RWPE2 (cell line): ENCODE data around the gene MPIG6B.

Experiments used
- ATAC-seq: fragments of 200-7000 bp; cut with Tn5 transposase; 3 replicates; pipeline ENCODE4 v1.9.1; 2021; ENCODE audit warnings: low read depth
- DNase-seq: peaks from one replicate; pipeline ENCODE4 v3.0.0-alpha.2; 2020; ENCODE audit warnings: low spot score
- H3K27ac ChIP-seq: fragments of 450-650 bp; 2 replicates; pipeline ENCODE4 v1.5.1; 2017; ENCODE audit warnings: mild to moderate bottlenecking; ENCODE audit not compliant: poor library complexity, severe bottlenecking
- H3K27me3 ChIP-seq: fragments of 250-450 bp; sonication (Bioruptor Pico); 2 replicates; pipeline ENCODE4 v1.5.1; 2021; ENCODE audit warnings: mild to moderate bottlenecking, moderate library complexity; ENCODE audit not compliant: insufficient read depth, poor library complexity, severe bottlenecking
- H3K36me3 ChIP-seq: fragments of 250-450 bp; sonication (Bioruptor Pico); 2 replicates; pipeline ENCODE4 v1.5.1; 2020; ENCODE audit warnings: low read depth, mild to moderate bottlenecking, moderate library complexity
- H3K4me1 ChIP-seq: fragments of 250-450 bp; sonication (Bioruptor Pico); 2 replicates; pipeline ENCODE4 v1.5.1; 2021; ENCODE audit warnings: mild to moderate bottlenecking, moderate library complexity; ENCODE audit not compliant: insufficient read depth, poor library complexity, severe bottlenecking
- H3K4me3 ChIP-seq: fragments of 250-450 bp; sonication (Bioruptor Pico); 2 replicates; pipeline ENCODE4 v1.5.1; 2021; ENCODE audit warnings: mild to moderate bottlenecking, moderate library complexity; ENCODE audit not compliant: severe bottlenecking
- H3K9me3 ChIP-seq: fragments of 250-450 bp; sonication (Bioruptor Pico); 2 replicates; pipeline ENCODE4 v1.5.1; 2021; ENCODE audit warnings: mild to moderate bottlenecking, moderate library complexity; ENCODE audit not compliant: severe bottlenecking
- TF ChIP-seq, protein P1 (sequence below): fragments of 450-650 bp; IDR thresholded peaks from one replicate; pipeline ENCODE4 v1.5.1; 2017; ENCODE audit warnings: mild to moderate bottlenecking, moderate library complexity; ENCODE audit not compliant: poor library complexity, severe bottlenecking

MPIG6B gene

DNA sequence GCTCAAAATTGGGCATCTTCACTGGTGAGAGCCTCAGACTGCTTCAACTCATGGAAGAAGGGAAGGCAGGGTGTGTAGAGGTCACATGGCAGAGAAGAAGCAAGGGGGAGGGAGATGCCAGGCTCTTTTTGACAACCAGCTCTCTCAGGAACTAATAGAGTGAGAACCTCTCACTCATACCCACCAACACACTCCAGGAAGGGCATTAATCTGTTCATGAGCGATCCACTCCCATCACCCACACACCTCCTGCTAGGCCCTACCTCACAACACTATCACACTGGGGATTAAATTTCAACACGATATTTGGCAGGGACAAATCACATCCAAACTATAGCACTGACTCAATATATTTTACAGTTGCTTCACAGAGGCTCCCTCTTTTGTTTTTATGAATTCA, 18.6 kb downstream of the MPIG6B start:
- no peaks in the 10 kb centered on the region for H3K9me3 ChIP-seq
- H3K27ac ChIP-seq, result no peak overlapping the region
- H3K4me1 ChIP-seq, result peaks cover 24% of the 10 kb centered on the region
- DNase-seq (no peak), ATAC-seq (no peak)
- H3K4me3 ChIP-seq, result no peak overlapping the region
- H3K36me3 ChIP-seq, result peaks cover 37% of the 10 kb centered on the region
- H3K27me3 ChIP-seq, result no peaks in the 10 kb centered on the region
- TF ChIP-seq, protein P1, sequence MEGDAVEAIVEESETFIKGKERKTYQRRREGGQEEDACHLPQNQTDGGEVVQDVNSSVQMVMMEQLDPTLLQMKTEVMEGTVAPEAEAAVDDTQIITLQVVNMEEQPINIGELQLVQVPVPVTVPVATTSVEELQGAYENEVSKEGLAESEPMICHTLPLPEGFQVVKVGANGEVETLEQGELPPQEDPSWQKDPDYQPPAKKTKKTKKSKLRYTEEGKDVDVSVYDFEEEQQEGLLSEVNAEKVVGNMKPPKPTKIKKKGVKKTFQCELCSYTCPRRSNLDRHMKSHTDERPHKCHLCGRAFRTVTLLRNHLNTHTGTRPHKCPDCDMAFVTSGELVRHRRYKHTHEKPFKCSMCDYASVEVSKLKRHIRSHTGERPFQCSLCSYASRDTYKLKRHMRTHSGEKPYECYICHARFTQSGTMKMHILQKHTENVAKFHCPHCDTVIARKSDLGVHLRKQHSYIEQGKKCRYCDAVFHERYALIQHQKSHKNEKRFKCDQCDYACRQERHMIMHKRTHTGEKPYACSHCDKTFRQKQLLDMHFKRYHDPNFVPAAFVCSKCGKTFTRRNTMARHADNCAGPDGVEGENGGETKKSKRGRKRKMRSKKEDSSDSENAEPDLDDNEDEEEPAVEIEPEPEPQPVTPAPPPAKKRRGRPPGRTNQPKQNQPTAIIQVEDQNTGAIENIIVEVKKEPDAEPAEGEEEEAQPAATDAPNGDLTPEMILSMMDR, result no peak

DNA sequence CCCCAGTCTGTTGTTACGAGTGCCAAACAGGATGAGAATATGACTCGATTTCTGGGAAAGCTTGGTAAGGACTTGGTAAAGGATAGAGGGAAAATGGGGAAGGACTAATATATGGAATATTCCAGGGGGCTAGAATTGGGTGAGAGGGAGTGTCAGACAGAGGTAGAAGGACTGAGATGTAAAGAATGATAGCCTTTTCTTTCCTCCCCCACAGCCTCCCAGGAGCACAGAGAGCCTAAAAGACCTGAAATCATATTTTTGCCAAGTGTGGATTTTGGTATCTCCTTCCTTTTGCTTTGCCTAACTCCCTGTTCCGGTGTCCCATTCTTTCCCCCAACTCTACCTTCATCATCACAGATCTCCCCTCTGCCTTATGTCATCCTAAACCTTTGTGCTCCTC, 19.7 kb downstream of the MPIG6B start:
- Histone ChIP-seq H3K4me3 (no peak overlapping the region), H3K27ac (no peak overlapping the region), H3K36me3 (peaks cover 43% of the 10 kb centered on the region), H3K9me3 (no peaks in the 10 kb centered on the region), H3K27me3 (no peaks in the 10 kb centered on the region), H3K4me1 (peaks cover 16% of the 10 kb centered on the region)
- no peak for DNase-seq
- TF ChIP-seq, protein P1, result no peak
- ATAC-seq, result no peak

DNA sequence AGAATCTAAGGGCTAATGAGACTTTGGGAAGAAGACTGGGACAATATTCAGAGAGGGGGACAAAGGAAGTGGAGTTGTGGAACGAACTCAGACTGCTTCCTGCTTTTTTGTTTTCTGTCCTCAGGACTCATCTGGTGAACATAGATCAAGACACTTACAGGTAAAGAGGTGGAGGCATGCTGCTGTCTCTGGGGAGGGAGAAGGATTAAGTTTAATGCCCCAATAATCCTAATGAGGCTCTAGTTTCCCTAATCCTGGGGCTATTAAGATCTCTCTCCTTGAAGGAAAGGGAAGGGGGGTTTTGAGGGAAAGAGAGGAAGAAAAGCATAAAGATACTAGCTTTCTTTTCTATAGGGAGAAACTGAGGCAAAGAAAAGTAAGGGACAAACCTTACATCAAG, 21.2 kb downstream of the MPIG6B start:
- TF ChIP-seq, protein P1, result no peak
- no peak overlapping the region for H3K27ac ChIP-seq
- no peaks in the 10 kb centered on the region for H3K9me3 ChIP-seq
- peaks cover 44% of the 10 kb centered on the region for H3K36me3 ChIP-seq
- no peak overlapping the region for H3K4me3 ChIP-seq
- DNase-seq (no peak), ATAC-seq (no peak)
- peaks cover under 1% of the 10 kb centered on the region for H3K4me1 ChIP-seq
- no peaks in the 10 kb centered on the region for H3K27me3 ChIP-seq

DNA sequence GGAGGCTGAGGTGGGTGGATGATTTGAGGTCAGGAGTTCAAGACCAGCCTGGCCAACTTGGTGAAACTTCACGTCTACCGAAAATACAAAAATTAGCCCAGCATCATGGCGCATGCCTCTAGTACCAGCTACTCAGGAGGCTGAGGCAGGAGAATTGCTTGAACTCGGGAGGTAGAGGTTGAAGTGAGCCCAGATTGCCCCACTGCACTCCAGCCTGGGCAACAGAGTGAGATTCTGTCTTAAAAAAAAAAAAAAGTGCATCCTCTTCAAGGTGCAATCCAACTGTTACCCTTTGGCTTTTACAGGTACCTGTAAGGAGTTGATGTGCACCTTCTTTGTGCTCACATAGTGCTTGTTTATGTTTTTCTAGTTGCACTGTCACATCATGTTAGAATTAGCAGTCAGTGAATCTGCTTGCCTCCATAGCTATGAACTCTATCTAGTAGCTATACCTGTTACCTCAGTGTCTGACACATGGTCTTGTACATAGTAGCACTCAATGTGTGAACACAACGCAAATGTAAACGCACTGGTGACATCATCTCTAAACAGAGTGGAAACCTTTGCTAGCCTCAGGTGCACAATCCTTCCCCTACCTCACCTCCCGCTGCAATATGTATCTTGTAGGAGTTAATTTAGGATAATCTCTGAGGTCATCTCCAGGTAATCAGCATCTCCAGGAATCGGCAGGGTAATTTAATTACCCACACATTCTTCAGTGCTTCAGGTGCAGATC, 26.3 kb downstream of the MPIG6B start:
- H3K27ac ChIP-seq, result no peak overlapping the region
- ATAC-seq, result no peak
- H3K4me1 ChIP-seq, result no peaks in the 10 kb centered on the region
- H3K27me3 ChIP-seq, result no peaks in the 10 kb centered on the region
- H3K9me3 ChIP-seq, result no peaks in the 10 kb centered on the region
- no peak for DNase-seq
- H3K4me3 ChIP-seq, result no peak overlapping the region
- H3K36me3 ChIP-seq, result peaks cover 27% of the 10 kb centered on the region
- TF ChIP-seq, protein P1, result no peak

DNA sequence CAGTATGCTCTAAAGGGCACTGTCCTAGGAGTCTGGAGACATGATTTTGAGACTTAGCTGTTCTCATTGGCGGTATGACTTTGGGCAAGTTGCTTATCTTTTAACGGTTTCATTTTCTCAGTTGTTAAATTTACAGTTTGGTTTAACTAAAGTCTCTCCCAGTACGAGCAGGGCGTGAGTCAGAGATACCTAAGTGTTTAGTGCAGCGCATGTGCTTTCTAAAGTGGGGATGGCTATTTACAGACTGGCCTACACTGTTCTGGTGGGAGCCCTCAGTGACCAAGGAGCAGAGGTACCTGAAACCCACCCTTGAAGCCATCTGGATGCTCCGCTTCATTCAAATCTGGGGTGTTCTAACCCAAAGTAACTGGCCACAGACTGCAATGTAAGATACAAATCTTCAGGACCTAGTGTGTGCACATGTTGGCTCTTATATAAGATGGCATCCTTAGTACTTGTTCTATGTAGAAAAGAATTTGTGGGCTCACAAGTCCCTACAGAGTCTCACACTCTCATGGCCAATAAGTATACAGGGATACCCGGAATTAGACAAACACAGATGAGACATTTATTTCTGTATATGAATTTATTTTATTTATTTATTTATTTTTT, 27.3 kb downstream of the MPIG6B start:
- DNase-seq (no peak), ATAC-seq (no peak)
- Histone ChIP-seq H3K4me3 (no peak overlapping the region), H3K4me1 (no peaks in the 10 kb centered on the region), H3K27ac (no peak overlapping the region), H3K9me3 (no peaks in the 10 kb centered on the region), H3K36me3 (peaks cover 23% of the 10 kb centered on the region), H3K27me3 (no peaks in the 10 kb centered on the region)
- TF ChIP-seq, protein P1, result no peak
